HG03097 (cell line): ENCODE measurements around the gene RTL10.

Experiments
- ATAC-seq: cut with Tn5 transposase; IDR thresholded peaks from one replicate; pipeline ENCODE4 v1.9.1; 2021; ENCODE audit not compliant: unreplicated experiment, low FRiP score

RTL10 gene

DNA sequence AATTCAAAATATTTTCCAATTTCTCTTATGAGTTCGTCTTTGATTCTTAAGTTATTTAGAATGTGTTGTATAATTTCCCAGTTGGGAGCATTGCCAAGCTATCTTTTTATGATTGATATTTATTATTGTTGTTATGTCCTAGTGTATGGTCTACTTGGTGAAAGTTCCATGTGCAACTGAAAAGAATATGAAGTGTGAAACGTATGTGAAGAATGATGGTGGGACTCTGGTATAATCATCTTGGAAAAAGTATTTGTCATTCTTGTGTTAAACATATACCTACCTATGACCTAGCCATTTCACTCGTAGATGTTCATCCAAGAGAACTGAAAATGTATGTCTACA is 12.0 kb upstream of the RTL10 start:
- no peak for ATAC-seq

DNA sequence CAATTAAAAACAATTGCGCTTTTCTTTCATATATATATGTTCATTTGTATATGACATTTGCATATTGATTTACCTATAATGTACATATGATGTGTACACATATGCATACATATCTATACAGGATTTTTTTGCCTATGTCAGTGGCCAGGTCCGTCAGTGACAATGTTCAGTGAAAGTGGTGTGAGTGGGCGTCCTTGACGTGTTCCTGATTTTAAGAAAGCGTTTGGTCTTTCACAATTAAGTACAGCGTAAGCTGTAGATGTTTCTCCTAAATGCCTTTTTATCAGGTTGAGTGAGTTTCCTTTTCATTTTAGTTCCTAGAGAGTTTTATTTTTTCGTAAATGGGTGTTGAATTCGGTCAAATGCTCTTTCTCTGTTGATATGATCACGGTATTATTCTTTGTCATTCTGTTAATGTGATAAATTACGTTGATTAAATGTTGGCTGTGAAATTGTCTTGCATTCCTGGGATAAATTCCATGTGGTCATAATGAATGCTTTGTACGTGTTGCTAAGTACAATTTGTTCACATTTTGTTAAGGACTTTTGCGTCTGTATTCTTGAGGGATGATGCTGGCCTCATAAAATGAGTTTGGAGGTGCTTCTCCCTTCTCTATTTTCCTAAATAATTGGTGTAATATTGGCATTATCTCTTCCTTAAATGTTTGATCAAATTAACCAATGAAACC is 10.6 kb upstream of the RTL10 start:
- no peak for ATAC-seq

DNA sequence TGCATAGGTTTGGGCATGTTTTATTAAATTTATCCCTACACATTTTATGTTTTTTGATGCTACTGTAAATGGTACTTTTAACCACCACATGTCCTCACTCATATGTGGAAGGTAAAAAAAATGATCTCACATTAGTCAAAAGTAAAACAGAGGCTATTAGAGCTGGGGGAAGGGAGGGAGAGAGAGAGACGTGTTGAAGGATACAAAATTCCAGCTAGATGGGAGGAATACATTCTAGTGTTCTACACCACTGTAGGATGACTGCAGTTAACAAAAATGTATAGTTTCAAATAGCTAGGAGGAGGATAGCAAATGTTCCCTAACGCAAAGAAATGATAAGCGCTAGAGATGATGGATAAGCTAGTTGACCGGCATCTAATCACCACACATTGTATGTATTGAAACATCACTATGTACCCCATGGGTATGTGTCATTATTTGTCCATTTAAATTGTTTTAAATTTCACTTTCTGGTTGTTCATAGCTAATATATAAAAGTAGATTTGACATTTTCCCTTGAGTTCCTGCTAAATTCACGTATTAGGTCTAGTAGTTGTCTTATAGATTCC is 9.9 kb upstream of the RTL10 start:
- ATAC-seq = no peak

DNA sequence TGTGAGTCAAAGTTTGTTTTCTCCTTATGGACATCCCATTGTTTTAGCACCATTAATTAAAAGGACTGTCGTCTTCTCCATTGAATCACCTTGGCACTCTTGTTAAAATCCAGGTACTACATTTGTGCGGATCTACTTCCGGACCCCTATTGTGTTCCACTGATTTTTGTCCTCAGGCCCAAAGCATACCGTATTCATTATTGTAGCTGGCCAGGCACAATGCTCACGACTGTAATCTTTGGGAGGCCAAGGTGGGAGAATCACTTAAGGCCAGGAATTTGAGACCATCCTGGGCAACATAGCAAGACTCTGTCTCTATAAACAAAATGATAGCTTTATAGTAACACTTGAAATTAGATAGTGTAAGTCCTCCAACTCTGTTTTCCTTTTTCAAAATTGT is 8.9 kb upstream of the RTL10 start:
- no peak for ATAC-seq

DNA sequence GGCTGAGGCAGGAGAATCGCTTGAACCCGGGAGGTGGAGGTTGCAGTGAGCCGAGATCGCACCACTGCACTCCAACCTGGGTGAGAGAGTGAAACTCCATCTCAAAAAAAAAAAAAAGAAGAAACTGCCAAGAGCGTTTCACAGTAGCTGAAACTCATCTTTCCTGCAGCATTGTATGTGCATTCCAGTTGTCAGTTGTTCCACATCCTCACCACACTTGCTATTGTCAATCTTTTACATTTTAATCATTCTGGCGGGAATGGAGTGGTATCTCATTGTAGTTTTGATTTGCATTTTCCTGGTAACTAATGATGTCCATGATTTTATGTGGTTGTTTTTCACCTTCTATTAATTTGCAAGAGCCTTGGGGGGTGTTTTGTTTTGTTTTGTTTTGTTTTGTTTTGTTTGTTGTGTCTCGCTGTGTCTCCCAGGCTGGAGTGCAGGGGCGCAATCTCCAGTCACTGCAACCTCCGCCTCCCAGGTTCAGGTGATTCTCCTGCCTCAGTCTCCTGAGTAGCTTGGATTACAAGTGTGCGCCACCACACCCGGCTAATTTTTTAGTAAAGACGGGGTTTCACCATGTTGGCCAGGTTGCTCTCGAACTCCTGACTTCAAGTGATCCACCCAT is 8.1 kb upstream of the RTL10 start:
- ATAC-seq = no peak

DNA sequence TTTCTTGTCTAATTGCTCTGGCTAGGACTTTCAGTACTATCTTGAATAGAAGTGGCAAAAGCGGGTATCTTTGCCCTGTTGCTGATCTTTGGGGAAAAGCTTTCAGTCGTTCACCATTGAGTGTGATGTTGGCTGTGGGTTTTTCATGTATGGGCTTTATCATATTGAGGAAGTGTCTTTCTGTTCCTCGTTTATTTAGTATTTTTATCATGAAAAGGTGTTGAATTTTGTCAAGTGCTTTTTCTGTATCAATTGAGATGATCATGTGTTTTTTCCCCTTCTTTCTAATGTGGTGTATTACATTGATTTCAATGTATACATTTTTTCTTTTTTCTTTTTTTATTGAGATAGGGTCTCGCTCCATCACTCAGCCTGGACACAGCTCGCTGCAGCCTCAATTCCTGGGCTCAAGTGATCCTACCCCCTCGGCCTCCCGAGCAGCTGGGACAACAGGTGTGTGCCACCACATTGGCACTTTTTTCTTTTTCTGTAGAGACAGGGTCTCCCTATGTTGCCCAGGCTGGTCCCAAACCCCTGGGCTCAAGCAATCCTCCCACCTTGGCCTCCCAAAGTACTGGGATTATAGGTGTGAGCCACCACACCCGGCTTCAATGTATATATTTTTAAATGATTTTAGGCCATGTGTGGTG is 5.3 kb upstream of the RTL10 start:
- no peak for ATAC-seq

DNA sequence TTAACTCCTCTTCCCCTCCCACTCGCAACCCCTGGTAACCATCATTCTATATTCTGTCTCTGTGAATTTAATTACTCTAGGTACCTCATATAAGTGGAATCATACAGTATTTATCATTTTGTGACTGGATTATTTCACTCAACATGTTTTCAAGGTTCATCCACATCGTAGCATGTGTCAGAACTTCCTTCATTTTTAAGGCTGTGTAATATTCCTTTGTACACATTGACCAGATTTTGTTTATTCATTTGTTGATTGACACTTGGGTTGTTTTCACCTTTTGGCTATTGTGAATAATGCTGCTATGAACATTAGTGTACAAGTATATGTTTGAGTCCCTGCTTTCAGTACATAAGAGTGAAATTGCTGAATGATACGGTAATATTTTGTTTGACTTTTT is 2.7 kb upstream of the RTL10 start:
- no peak for ATAC-seq

DNA sequence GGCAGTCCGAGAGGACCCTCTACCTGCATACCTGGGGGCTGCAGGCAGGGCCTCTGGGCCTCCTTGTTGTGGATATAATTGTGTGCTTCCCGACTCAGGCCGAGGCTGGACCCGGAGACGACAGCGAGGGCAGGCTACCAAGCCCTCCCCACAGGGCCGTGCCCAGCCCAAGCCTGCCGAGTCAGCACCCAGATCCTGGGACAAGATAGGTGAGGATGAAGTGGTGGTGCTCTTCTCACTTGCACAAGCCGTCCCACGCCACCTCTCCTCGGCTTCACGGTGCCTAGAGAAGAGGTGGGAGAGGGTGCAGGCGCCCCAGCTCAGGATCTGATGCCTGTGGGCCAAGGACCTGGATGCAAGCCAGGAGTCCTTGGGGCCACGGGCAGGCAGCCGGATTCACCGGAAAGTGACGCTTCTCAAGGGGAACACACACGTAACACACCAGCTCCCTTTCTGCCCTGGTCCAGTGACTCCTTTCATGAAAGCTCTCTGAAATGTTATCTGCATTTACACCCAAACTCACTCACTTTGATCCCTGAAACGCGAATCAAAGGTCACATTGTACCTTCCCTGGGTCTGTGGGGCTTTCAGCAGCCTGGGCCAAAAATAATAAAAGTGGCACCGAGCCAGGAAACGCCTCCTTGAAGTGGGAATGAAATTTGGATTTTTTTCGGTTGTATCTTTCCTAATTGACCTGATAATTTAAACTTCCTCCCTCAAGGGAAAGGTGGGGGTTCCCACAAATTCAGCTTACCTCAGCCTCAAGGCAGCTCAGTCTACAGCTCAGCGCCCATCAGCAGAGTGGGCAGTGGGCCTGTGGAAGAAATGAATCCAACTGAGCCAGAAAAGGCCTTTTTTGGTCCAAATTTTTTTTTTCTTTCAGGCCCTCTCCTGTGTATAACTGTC is 1.1 kb upstream of the RTL10 start:
- peak; percentile 19 for ATAC-seq

DNA sequence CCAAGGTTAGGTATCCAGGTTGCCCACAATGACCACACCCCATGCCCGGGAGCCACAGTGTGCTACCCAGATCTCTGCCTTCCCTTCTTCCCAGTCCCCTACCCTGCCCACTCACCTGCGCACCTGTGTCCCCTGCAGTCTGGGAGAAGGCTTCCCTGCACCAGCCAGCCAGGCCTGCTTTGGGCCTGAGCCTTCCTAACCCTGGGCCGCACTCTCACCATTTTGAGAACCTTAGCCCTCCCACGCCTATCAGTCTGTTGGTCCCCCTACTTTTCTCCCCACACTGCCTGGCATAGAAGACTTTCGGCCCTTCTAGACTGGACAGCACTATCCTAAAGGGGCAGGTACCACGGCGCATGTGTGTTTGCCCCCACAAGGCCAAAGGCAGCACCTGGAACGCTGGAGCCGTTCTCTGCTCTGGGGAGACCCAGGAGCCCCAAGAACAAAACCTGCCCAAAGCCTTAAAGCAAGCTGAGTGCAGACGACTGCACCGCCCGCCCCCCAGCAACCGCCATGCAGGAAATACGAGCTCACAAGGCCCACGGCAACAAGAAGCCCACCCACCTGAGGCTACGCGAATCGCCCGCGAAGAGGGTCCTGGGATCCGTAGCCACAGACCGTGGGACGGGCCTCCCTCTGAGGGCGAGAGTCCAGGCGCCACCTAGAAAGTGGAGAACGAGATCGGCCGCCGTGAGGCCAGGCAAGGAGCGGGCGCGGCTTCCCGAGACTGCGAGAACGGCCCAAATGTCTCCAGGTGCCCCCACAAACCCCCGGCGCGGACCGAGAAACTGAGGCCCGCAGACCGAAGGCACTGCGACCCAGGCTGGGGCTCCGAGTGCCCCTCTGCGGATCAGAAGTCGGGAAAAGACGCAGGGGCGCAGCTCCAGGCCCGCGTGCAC is 546 bp downstream of the RTL10 start:
- ATAC-seq = no peak

DNA sequence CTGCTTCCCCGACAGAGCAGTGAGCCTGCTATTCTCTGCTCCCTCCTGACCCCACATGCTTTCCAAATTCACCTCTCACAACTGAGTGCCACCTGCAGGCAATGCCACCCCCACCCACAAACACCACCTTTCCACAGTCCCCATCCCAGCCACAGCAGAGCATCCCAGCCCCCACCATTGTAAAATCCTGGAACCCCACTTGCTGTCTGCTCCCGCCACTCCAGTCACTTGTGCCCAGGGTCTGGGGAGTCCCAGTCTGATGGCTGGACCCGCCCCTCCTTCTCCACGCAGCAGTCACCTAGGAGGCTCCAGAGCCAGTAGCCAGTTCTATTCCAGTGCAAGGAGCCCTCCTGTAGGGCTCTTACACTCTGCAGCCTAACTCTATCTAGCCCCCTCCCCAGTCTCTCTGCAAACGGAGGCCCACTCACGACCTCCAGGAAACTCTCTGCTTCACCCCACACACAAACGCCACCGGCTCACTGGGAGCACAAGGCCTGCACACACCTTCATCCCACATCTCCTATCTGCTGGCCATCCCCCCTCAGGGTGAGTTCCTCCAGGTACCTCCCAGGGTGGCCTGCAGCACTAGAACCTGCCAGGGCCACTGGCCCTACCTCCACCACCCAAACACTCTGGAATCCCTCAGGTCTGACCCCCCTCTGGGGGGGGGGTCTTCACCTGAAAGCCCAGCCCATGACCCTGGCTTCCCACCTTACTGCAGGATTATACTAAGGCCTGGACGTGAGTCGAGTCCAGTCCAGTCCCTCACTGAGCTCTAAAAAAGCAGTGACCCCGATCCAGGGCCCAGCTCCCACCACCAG is 1.4 kb downstream of the RTL10 start:
- no peak for ATAC-seq

DNA sequence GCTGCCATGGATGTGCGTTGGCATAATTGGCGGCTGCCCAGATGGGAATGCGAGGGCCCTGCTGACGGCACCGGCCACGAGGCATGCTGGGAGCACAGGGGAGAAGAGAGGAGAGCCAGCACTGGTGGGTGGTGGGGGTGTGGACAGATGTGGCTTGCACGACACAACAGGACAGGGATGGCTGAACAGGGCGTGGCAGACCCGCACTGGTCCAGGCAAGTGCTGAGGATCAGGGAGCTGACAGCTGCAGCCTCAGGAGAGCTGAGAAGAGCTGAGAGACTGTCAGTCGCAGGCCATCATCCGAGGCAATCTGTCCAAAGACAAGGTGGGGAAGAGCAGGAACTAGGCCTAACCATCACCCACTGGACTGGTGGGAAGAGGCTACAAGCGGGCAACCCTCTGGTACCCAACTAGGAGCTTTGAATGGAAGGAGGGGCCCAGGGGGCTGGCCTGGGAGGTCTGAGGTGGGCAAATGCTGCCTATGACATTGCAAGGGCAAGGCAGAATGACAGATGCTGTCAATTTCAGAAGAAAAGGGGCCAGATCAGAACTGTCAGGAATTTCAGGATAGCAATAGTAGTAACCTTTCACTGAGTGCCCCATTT is 2.4 kb downstream of the RTL10 start:
- no peak for ATAC-seq

DNA sequence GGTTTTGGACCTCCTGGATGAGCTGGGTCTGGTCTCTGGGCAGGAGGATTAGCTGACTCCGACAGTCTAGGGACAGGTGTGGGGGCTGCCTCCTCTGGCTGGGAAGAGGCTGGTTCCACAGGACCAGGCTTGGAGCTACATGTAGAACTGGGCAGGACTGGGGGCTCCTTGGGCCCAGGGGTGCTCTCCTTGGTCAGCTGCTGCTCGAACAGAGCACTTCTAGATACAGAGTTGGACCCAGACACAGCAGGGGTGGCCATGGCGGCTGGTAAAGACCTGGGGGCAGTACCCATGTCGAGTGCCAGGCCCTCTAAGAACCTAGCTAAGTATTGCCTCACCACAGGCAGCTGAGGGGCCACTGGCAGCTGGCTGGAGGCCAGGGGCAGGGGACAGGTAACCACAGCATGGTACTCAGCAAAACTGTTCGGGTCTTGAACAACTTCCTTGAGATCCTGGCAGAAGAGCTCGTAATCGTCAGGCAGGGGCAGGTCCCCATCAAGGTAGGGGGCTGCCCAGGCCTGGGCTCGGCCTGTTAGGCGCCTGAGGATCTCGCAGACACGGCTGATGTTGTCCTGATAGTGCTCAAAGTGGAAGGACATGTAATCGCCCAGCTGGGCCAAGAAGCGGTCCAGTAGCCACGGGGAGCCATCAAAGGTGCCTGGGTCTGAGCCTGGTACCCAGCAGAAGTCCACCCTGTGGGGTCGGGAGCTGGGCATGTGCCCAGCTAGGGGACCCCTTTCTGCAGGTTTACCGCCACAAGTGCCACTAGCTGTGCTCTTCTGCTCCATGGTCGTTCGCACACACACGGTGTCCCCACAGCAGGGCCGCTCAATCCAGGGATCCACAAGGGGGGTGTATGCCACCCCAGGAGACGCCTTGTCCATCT is 3.1 kb downstream of the RTL10 start:
- ATAC-seq = no peak

DNA sequence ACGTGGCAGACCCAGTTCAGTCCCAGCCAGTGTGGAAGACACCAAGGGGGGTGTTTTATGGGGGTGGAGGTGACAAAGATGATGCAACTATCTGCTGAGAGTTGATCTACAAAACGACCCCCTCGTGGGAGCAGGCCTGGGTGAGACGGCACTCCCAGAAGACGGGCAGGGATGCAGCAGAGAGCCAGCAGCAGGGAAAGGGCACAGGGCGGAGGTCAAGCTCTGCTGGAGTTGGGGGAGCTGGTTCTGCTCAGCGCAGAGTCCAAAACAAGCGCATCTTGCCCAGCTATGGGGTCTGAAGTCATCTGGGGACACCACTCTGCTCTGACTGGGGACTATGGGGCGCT is 3.9 kb downstream of the RTL10 start:
- ATAC-seq = no peak

DNA sequence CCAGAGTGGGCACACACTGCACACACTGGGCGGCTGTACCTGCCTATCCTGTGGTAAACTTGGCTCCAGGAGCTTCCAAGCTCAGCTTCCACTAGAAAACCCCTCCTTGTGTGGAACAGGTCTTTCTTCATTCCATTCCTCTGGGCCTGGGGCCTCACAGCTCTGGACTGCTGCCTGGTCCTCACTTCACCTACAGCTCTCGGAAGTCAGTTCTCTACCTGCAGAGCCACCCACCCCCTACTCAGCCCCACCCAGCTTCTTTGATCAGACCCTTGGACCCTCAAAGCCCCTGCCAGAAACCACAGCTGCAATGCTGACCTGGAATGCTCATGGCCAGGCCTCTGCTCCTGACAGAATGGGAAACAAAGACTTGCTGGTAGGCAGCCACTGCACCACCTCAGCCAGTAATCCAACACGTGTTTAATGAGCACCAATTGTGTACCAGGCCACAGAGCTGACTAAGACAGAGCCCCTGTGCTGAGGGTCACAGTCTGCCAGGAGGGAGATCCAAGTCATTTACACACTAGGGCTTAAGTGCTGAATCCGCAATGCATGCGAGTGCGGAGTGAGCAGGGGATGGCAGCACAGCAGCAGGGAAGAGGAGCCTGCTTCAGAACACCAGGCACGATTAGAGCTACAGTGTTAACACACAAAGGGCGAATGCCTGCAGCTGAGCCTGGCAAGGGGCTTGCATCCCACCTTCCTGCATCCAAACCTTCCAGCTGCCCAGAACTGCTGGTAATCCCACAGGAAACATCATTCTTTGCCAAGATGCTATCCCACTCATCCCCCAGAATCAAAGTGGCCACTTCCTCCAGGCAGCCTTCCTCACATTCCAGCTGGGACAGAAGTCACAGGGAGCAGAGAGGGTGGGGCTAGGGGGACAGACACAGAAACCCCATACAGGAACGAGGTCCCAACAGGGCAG is 4.6 kb downstream of the RTL10 start:
- ATAC-seq = no peak

DNA sequence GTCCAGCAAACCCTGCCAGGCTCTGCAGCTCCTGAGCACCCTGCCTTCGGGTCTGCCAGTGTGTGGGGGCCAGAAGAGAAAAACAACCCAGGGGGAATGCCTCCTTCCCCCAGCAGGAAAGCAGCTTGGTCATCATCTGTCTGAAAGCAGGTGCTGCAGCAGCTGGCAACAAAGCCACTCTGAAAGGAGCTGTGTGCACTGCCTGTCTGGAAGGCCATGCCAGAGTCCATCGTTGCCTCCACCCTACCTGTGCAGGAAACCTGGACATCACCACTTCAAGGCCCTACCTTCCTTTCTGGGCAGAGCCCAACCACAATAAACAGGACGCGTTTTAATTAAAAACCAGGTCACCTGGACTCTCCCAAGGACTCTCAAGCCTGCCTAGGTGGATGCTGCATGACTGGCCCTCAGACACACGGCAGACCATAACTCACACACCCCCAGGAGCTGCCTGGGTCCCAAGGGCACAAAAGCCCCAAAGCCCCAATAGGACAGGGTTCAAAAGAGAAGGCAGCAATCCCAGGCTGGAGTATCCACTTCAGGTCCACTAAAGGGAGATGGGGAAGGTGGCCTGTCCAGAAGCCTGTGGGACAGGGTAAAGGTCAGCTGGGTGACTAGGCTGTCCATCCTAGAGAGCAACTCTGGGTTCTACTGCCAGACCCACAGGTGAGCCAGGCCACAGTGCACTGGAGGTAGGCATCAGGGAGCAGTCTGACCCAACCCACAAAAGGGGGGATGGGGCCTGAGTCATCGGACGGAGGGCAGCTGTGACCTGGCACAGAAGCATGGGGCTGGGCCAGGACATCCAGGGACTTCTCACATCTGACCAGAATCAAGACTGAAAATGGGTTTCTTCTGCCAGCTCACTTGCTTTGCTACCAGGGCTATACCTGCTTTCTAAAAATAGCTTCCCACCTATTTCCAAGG is 6.1 kb downstream of the RTL10 start:
- ATAC-seq = no peak

DNA sequence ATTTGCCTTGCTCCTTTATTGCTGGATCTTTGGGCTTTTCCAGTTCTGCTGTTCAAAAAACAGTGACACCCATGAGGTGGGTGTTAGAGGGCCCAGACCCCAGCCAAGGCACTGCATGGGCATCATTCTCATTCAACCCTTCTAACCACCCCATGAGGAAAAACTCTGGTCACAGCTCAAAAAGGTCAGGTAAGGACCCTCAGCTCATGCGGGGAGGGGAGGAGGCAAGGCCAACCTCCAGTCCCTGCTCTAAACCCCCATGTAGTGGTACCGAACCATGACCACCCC is 7.4 kb downstream of the RTL10 start:
- no peak for ATAC-seq
